Fibroblast of mammary gland (primary cell): ENCODE data around the gene ITPKB.

Source experiments
- DNase-seq: peaks from one replicate; pipeline ENCODE4 v3.0.0-alpha.2; 2010; ENCODE audit warnings: low read depth
- H3K4me3 ChIP-seq: 2 replicates; pipeline ENCODE4 v1.5.1; 2011; ENCODE audit warnings: low read depth, mild to moderate bottlenecking, low read length, moderate library complexity; ENCODE audit not compliant: control insufficient read depth
- TF ChIP-seq, protein P1 (sequence below): conservative IDR thresholded peaks from 2 replicates; pipeline ENCODE4 v1.5.1; 2011; ENCODE audit warnings: low read depth, low read length, inconsistent platforms; ENCODE audit not compliant: control insufficient read depth, insufficient read depth

ITPKB gene

DNA sequence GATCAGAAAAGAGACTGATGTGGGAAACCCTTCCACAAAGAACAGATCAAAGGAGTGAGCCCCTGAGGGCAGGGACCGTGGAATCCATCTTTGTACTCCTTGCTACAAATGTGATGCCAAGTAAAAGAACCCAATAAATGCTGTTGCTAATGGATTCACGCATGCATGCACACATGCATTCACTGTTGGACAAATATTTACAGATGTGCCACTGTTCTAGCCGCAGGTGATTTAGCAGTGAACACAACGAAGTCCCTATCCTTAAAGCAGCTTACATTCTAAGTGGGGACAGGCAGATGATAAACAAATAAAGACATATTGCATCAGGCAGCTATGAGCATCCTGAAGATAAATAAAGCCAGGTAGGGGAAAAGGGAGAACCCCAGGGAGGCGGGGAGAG is 67.8 kb downstream of the ITPKB start:
- H3K4me3 ChIP-seq: no peak overlapping the region
- TF ChIP-seq, protein P1, sequence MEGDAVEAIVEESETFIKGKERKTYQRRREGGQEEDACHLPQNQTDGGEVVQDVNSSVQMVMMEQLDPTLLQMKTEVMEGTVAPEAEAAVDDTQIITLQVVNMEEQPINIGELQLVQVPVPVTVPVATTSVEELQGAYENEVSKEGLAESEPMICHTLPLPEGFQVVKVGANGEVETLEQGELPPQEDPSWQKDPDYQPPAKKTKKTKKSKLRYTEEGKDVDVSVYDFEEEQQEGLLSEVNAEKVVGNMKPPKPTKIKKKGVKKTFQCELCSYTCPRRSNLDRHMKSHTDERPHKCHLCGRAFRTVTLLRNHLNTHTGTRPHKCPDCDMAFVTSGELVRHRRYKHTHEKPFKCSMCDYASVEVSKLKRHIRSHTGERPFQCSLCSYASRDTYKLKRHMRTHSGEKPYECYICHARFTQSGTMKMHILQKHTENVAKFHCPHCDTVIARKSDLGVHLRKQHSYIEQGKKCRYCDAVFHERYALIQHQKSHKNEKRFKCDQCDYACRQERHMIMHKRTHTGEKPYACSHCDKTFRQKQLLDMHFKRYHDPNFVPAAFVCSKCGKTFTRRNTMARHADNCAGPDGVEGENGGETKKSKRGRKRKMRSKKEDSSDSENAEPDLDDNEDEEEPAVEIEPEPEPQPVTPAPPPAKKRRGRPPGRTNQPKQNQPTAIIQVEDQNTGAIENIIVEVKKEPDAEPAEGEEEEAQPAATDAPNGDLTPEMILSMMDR: no peak
- no peak for DNase-seq

DNA sequence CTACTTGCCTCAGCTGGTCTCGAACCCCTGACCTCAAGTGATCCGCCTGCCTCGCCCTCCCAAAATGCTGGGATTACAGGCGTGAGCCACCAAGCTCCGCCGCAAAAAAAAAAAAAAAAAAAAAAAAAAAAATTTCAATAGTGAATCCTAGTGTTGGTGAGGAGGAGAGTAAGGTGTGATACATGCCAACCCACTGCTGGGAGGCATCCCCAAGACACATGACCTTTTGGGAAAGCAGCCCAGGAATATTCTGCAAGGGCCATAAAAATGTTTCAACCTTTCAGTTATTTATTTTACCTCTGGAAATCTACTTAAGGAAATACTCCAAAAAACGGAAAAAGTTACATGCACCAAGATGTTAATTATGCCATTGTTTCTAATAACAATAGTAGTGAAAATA is 69.0 kb downstream of the ITPKB start:
- no peak overlapping the region for H3K4me3 ChIP-seq
- DNase-seq: no peak
- TF ChIP-seq, protein P1: no peak

DNA sequence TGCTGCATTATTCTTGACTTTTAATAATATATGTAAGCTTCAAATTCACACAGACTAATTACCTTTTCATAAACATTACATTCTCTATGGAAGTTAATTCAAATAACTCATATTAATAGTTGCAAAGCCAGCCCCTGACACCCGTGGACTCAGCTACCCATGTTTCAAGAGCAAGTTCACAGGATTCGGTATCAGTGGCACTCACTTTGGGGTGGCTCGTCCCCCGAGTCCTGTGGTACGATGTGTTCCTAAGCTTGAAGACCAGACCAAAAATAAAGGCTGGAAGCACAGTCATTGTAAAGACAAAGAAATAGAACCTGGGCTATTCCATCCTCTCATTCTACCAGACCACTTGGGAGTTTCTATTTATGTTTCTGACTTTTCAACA is 70.9 kb downstream of the ITPKB start:
- no peak for DNase-seq
- TF ChIP-seq, protein P1: no peak
- no peak overlapping the region for H3K4me3 ChIP-seq

DNA sequence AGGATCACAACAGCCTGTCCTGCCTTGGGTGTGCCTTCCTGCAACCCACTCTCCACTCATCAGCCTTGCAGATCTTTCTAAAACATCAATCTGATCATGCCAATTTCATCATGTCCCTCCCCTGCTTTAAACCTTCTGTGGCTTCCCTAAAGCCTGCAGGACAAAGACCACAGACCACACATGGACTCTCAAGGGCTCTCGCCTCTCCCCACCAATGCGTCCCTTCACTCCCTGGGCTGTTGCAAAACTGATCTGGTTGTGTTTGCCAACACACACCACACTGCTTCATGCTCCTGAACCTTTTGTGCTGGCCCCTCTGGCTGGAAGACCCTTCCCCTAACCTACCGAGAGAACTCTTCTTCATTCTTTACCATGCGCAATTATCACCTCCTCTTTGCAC is 72.4 kb downstream of the ITPKB start:
- DNase-seq: no peak
- H3K4me3 ChIP-seq: no peak overlapping the region
- TF ChIP-seq, protein P1: no peak

DNA sequence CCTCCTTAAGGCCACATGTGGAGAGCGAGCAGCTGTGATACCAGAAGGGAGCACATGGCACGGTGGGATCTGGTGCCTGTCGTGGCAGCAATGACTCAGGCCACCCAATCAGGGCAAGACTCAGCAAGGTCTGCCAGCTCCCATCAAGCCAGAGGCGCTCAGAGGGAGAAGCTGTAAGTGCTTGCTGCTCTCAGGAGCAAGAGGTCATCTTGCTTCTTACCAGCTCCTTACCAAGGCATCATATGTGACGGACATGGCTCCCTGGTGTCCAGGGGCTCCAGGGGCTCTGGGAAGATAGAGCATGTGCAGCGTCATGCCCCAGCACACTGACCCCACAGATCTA is 72.9 kb downstream of the ITPKB start:
- TF ChIP-seq, protein P1: no peak
- no peak for DNase-seq
- H3K4me3 ChIP-seq: no peak overlapping the region

DNA sequence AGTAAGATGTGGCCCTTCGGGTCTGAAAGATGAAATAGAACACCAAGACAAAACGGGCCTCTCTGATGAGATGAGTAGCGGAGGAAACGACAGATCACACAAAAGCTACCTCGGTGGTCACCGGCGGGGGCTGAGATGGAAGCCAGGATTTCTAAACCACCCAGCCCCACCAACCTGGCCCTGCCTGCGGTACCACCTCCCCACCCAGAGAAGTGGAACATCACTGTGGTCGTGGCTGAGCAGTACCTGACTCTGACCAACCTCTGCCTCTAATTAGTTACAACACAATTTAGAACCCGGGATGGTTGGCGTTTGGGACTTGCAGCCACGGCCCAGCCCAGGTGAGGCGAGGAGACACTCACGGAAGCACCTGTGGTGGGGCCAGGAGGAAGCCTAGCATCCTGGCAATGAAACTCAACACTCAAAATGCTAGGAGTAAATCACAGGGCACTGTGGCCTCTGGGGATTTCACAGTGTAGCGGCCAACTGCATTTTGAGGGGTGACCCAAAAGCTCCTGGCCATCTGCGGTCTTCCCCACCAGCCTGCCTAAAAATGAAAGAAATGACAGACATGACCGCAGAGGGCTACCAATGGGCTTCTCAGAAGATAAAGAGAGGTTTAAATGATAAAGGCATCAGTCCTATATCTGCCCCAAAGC is 73.4 kb downstream of the ITPKB start:
- TF ChIP-seq, protein P1: no peak
- no peak overlapping the region for H3K4me3 ChIP-seq
- DNase-seq: no peak
